H1 (cell line): ENCODE measurements around the gene ZDHHC11. TPM values are rescaled to one million over a fixed set of nuclear protein-coding genes. Genes with fewer than 3 reads are reported as not detected.

Source experiments
- CTCF ChIA-PET: fragments of 300-600 bp; sonication (Branson Sonifier 250); formaldehyde crosslinking; loops from one replicate; lab custom pipeline; 2021; ENCODE audit not compliant: partially characterized antibody; lab: Charles Lee
- POLR2A ChIA-PET: fragments of 300-600 bp; sonication (Branson Sonifier 250); formaldehyde crosslinking; loops from one replicate; lab custom pipeline; 2021; ENCODE audit warnings: inconsistent platforms; ENCODE audit not compliant: partially characterized antibody; lab: Charles Lee
- DNase-seq, 2 experiments: peaks; one replicate each; pipeline versions ENCODE4 v3.0.0 to v3.0.0-alpha.2; 2010 to 2022; ENCODE audit warnings: low spot score in 2 of 2, low read depth in 1 of 2, mixed read lengths in 1 of 2
- FAIRE-seq: peaks from 2 replicates; lab custom pipeline; 2011; peaks lifted over from hg19 to GRCh38; lab: Jason Lieb, UNC
- H2AFZ ChIP-seq: 2 replicates; pipeline ENCODE4 v1.8.1; 2012; ENCODE audit warnings: low read length, inconsistent platforms
- H2AK5ac ChIP-seq: 2 replicates; pipeline ENCODE4 v1.6.1; 2013; ENCODE audit warnings: low read depth, low read length
- H2BK120ac ChIP-seq: replicated peaks from 2 replicates; pipeline ENCODE3; 2013; ENCODE audit warnings: low read depth, low read length, inconsistent platforms
- H2BK12ac ChIP-seq: 2 replicates; pipeline ENCODE4 v1.6.1; 2013; ENCODE audit warnings: low read depth, low read length
- H2BK15ac ChIP-seq: 2 replicates; pipeline ENCODE4 v1.6.1; 2013; ENCODE audit warnings: low read length
- H2BK20ac ChIP-seq: 2 replicates; pipeline ENCODE4 v1.6.1; 2013; ENCODE audit warnings: low read length
- H2BK5ac ChIP-seq: 2 replicates; pipeline ENCODE4 v1.6.1; 2013; ENCODE audit warnings: low read depth, low read length
- H3K14ac ChIP-seq: 2 replicates; pipeline ENCODE4 v1.6.1; 2013; ENCODE audit warnings: inconsistent platforms; ENCODE audit not compliant: insufficient read length
- H3K18ac ChIP-seq: 2 replicates; pipeline ENCODE4 v1.6.1; 2013; ENCODE audit warnings: low read length; ENCODE audit errors: extremely low read depth
- H3K23ac ChIP-seq: 2 replicates; pipeline ENCODE4 v1.6.1; 2013; ENCODE audit warnings: inconsistent platforms; ENCODE audit not compliant: insufficient read length
- H3K23me2 ChIP-seq: 2 replicates; pipeline ENCODE4 v1.6.1; 2013; ENCODE audit warnings: low read depth, low read length
- H3K27ac ChIP-seq: 2 replicates; pipeline ENCODE4 v1.6.1; 2011; ENCODE audit warnings: low read depth, low read length, inconsistent platforms
- H3K27me3 ChIP-seq, 4 experiments: replicated peaks in 1 of 4; 1 replicate in 1 of 4; 2 replicates in 3 of 4; pipeline versions ENCODE4 v1.6.1 to v1.8.1; 2011 to 2013; ENCODE audit warnings: low read length in 3 of 4, mild to moderate bottlenecking in 3 of 4, inconsistent platforms in 2 of 4, mixed read lengths in 2 of 4, moderate library complexity in 1 of 4; ENCODE audit not compliant: control insufficient read depth in 3 of 4, insufficient read depth in 3 of 4; ENCODE audit errors: extremely low read depth in 1 of 4
- H3K36me3 ChIP-seq, 4 experiments: 2 replicates each; pipeline versions ENCODE4 v1.6.1 to v1.8.1; 2011 to 2013; ENCODE audit warnings: mild to moderate bottlenecking in 4 of 4, low read length in 3 of 4, moderate library complexity in 2 of 4, control low read depth in 1 of 4, inconsistent platforms in 1 of 4; ENCODE audit not compliant: insufficient read depth in 4 of 4, control insufficient read depth in 2 of 4
- H3K4ac ChIP-seq: replicated peaks from 2 replicates; pipeline ENCODE3; 2013; ENCODE audit warnings: low read length, low read depth, mixed read lengths, inconsistent platforms; ENCODE audit not compliant: insufficient read length
- H3K4me1 ChIP-seq, 4 experiments: replicated peaks in 1 of 4; 1 replicate in 1 of 4; 2 replicates in 3 of 4; pipeline versions ENCODE4 v1.6.1 to v1.8.1; 2011 to 2013; ENCODE audit warnings: low read length in 3 of 4, inconsistent platforms in 2 of 4, mixed read lengths in 1 of 4; ENCODE audit not compliant: insufficient read depth in 4 of 4, control insufficient read depth in 3 of 4
- H3K4me2 ChIP-seq, 2 experiments: 2 replicates each; pipeline versions ENCODE4 v1.6.1 to v1.8.1; 2011 to 2013; ENCODE audit warnings: low read depth in 2 of 2, low read length in 2 of 2, control low read depth in 1 of 2, inconsistent platforms in 1 of 2, mild to moderate bottlenecking in 1 of 2; ENCODE audit not compliant: insufficient read depth in 1 of 2
- H3K4me3 ChIP-seq, 4 experiments: fragments of 200-600, 300-600 bp in 1 of 4; sonication (generic), shearing (Covaris generic), sonication (Bioruptor Twin) in 1 of 4; 2 replicates each; pipeline versions ENCODE4 v1.5.1 to v1.8.1; 2011 to 2016; ENCODE audit warnings: low read length in 4 of 4, low read depth in 3 of 4, control low read depth in 2 of 4, inconsistent platforms in 2 of 4, mild to moderate bottlenecking in 2 of 4, mixed read lengths in 1 of 4, moderate library complexity in 1 of 4; ENCODE audit not compliant: insufficient read depth in 2 of 4; ENCODE audit errors: extremely low read depth in 1 of 4
- H3K56ac ChIP-seq: replicated peaks from 2 replicates; pipeline ENCODE3; 2013; ENCODE audit warnings: low read depth, mild to moderate bottlenecking, mixed read lengths, low read length, inconsistent platforms; ENCODE audit not compliant: insufficient read length
- H3K79me1 ChIP-seq: 2 replicates; pipeline ENCODE4 v1.6.1; 2013; ENCODE audit warnings: low read depth, low read length, control low read depth
- H3K79me2 ChIP-seq, 2 experiments: 2 replicates each; pipeline versions ENCODE4 v1.6.1 to v1.8.1; 2012 to 2013; ENCODE audit warnings: low read length in 2 of 2, mild to moderate bottlenecking in 2 of 2, inconsistent platforms in 1 of 2; ENCODE audit not compliant: insufficient read depth in 2 of 2, control insufficient read depth in 1 of 2
- H3K9ac ChIP-seq, 4 experiments: replicated peaks in 1 of 4; 1 replicate in 1 of 4; 2 replicates in 3 of 4; pipeline versions ENCODE4 v1.6.1 to v1.8.1; 2011 to 2013; ENCODE audit warnings: low read depth in 3 of 4, low read length in 3 of 4, control low read depth in 2 of 4, mild to moderate bottlenecking in 2 of 4, moderate library complexity in 2 of 4, inconsistent platforms in 1 of 4; ENCODE audit errors: extremely low read depth in 1 of 4
- H3K9me3 ChIP-seq, 2 experiments: 2 replicates each; pipeline versions ENCODE4 v1.6.1 to v1.8.1; 2012 to 2013; ENCODE audit warnings: mild to moderate bottlenecking in 2 of 2, moderate library complexity in 2 of 2, control low read depth in 1 of 2, inconsistent platforms in 1 of 2, low read depth in 1 of 2, low read length in 1 of 2, mixed read lengths in 1 of 2; ENCODE audit not compliant: insufficient read depth in 2 of 2
- H4K20me1 ChIP-seq, 2 experiments: replicated peaks in 1 of 2; 2 replicates each; pipeline versions ENCODE3 to v1.8.1; 2011 to 2013; ENCODE audit warnings: inconsistent platforms in 2 of 2, low read length in 2 of 2, mild to moderate bottlenecking in 1 of 2; ENCODE audit not compliant: insufficient read depth in 2 of 2, control insufficient read depth in 1 of 2
- H4K5ac ChIP-seq: 2 replicates; pipeline ENCODE4 v1.6.1; 2013; ENCODE audit warnings: low read length, low read depth, mixed read lengths, inconsistent platforms; ENCODE audit not compliant: insufficient read length
- H4K8ac ChIP-seq: 2 replicates; pipeline ENCODE4 v1.8.0; 2013; ENCODE audit warnings: mild to moderate bottlenecking, moderate library complexity, low read length, inconsistent platforms; ENCODE audit not compliant: insufficient read depth; ENCODE audit errors: extremely low read depth
- H4K91ac ChIP-seq: replicated peaks from 2 replicates; pipeline ENCODE3; 2013; ENCODE audit warnings: low read length, mixed read lengths, inconsistent platforms; ENCODE audit not compliant: insufficient read length
- CBX5 ChIP-seq: fragments of 300-800, 300-1000 bp; sonication (generic); IDR thresholded peaks from 2 replicates; pipeline ENCODE4 v1.7.1; 2016; ENCODE audit warnings: antibody characterized with exemption, low read length, low read depth
- CHD2 ChIP-seq: IDR thresholded peaks from 2 replicates; pipeline ENCODE4 v1.6.1; 2012; ENCODE audit warnings: low read length, improper control_type of control experiment
- EGR1 ChIP-seq: IDR thresholded peaks from 2 replicates; pipeline ENCODE4 v1.6.1; 2011; ENCODE audit warnings: low read depth, low read length, borderline replicate concordance
- SP1 ChIP-seq: IDR thresholded peaks from 2 replicates; pipeline ENCODE4 v1.6.1; 2011; ENCODE audit warnings: low read depth, low read length
- WGBS, 2 experiments: shearing (Covaris generic) in 1 of 2; methylation state at CpG; one replicate each; pipeline versions ENCODE4 v1.1.6 to v1.1.7; 2013 to 2015; ENCODE audit warnings: low lambda C conversion rate in 2 of 2, mixed read lengths in 2 of 2, inconsistent platforms in 1 of 2, low coverage in 1 of 2, missing lambda C conversion rate in 1 of 2; ENCODE audit not compliant: insufficient replicate concordance in 2 of 2, insufficient coverage in 1 of 2, insufficient read length in 1 of 2; ENCODE audit errors: extremely low coverage in 1 of 2, missing lambda C conversion rate in 1 of 2; 5-methylcytosine and 5-hydroxymethylcytosine counted together
- polyA plus RNA-seq, 7 experiments: library from polyadenylated mRNA; depleted of rRNA in 3 of 7; stranded (reverse) in 5 of 7; unstranded in 2 of 7; fragments of >200 nt in 5 of 7; fragments of 200-250 nt in 2 of 7; gene quantifications; 1 replicate in 5 of 7; 2 replicates in 1 of 7; 4 replicates in 1 of 7; pipeline versions ENCODE4 v1.2.1 to v1.2.3, GENCODE V29; 2011 to 2013; ENCODE audit warnings: missing spikeins in 2 of 7, mixed read lengths in 2 of 7
- total RNA-seq: library from RNA; stranded (reverse); fragmentation: NEBNext Ultra II Directional; extraction: Animal tissue kit (Norgen Biotek cat#: 25700); gene quantifications from 2 replicates; pipeline ENCODE4 v1.2.1, GENCODE V29; 2021

ZDHHC11 gene
- total and polyA plus RNA-seq, 2 of the 8 experiments (the other 6 are each of a cell fraction or from before 2014, with no cell fraction given): 4.7 to 16.6 TPM

DNA sequence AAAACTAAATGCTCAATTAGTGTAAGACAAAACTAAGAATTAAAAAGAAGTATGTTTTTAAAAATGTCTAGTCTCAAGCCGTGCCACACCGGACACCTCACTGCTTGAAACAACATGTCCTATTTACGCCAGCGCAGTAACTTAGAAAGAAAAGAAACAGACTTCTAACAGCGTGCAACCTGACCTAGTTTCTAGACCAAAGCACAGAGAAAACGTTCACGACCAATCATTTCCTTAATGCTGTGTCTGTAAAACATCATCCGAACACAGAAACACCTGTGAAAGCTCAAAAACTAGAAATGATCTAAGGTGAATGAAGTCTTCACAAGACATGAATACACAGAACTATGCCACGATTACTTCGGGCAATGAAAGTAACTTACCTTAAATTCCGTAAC is 37.9 kb upstream of the ZDHHC11 start:
- Histone ChIP-seq H3K18ac (no peak overlapping the region), H4K91ac (no peak overlapping the region), H2AK5ac (no peak overlapping the region), H3K23me2 (peaks cover 11% of the 10 kb centered on the region), H4K8ac (no peak overlapping the region), H2BK20ac (no peak overlapping the region), H4K20me1 (peaks cover 20 to 26% of the 10 kb centered on the region in 2 experiments), H3K27me3 (no peaks in the 10 kb centered on the region), H3K4me2 (no peak overlapping the region), H2BK15ac (no peak overlapping the region), H3K36me3 (peaks cover 39 to 74% (median 70%) of the 10 kb centered on the region in 4 experiments), H2AFZ (no peak overlapping the region), H2BK12ac (no peak overlapping the region), H2BK120ac (no peak overlapping the region), H3K56ac (no peak overlapping the region), H3K9ac (no peak overlapping the region), H3K23ac (no peak overlapping the region), H4K5ac (no peak overlapping the region), H3K14ac (no peak overlapping the region), H3K4ac (no peak overlapping the region), H3K79me1 (peaks cover 14% of the 10 kb centered on the region), H3K79me2 (peaks cover 9 to 67% of the 10 kb centered on the region in 2 experiments), H2BK5ac (no peak overlapping the region), H3K4me1 (peaks cover 0 to 10% (median 5%) of the 10 kb centered on the region in 4 experiments; a peak in 6 of 7 replicates), H3K9me3 (no peaks in the 10 kb centered on the region; a peak in 1 of 4 replicates), H3K27ac (no peak overlapping the region), H3K4me3 (no peak overlapping the region)
- CTCF ChIA-PET: interaction anchor here (1.3 to 6.9 kb wide), 2 partner anchors 13 to 35 kb away, joined by 4 to 38 read pairs; no protein-coding TSS in a partner anchor
- no peak for DNase-seq
- no peak for FAIRE-seq
- 92% methylated on average over 11 of the region's 11 CpGs; no CpG with 5 or more reads in 1 of the 2 experiments for WGBS, 2 experiments
- POLR2A ChIA-PET: interaction anchor here (8.8 kb wide), 1 partner anchor 25 kb away, joined by 46 read pairs; no protein-coding TSS in a partner anchor
- TF ChIP-seq CHD2 (no peak), CBX5 (no peak), EGR1 (no peak), SP1 (no peak)
